Hepatocyte (in vitro differentiated cells): ENCODE measurements around the gene SEMA3G. TPM values are rescaled to one million over a fixed set of nuclear protein-coding genes. Genes with fewer than 3 reads are reported as not detected.

Experiments used
- DNase-seq: peaks from one replicate; pipeline ENCODE4 v3.0.0-alpha.2; 2016; ENCODE audit warnings: low spot score
- H2AFZ ChIP-seq: fragments of 200-600 bp; sonication (generic); 2 replicates; pipeline ENCODE4 v1.6.0; 2016; ENCODE audit warnings: antibody characterized with exemption, mild to moderate bottlenecking
- H3K27ac ChIP-seq: fragments of 200-600 bp; sonication (generic); 2 replicates; pipeline ENCODE4 v1.5.1; 2016; ENCODE audit warnings: mild to moderate bottlenecking
- H3K27me3 ChIP-seq: fragments of 200-600 bp; sonication (generic); 2 replicates; pipeline ENCODE4 v1.6.1; 2016
- H3K36me3 ChIP-seq: fragments of 200-600 bp; sonication (generic); replicated peaks from 2 replicates; pipeline ENCODE4 v1.5.1; 2016; ENCODE audit warnings: low read depth; ENCODE audit not compliant: insufficient read depth
- H3K4me1 ChIP-seq: fragments of 200-600 bp; sonication (generic); 2 replicates; pipeline ENCODE4 v1.5.1; 2016; ENCODE audit warnings: mild to moderate bottlenecking, moderate library complexity; ENCODE audit not compliant: insufficient read depth
- H3K4me2 ChIP-seq: fragments of 200-600 bp; sonication (generic); 2 replicates; pipeline ENCODE4 v1.6.0; 2016
- H3K4me3 ChIP-seq: fragments of 200-600 bp; sonication (generic); 2 replicates; pipeline ENCODE4 v1.5.1; 2016; ENCODE audit warnings: mild to moderate bottlenecking
- H3K79me2 ChIP-seq: fragments of 200-600 bp; sonication (generic); 2 replicates; pipeline ENCODE4 v1.6.0; 2017; ENCODE audit warnings: mild to moderate bottlenecking
- H3K9me2 ChIP-seq: fragments of 200-600 bp; sonication (generic); replicated peaks from 2 replicates; pipeline ENCODE4 v1.6.0; 2017; ENCODE audit warnings: mild to moderate bottlenecking; ENCODE audit not compliant: insufficient read depth
- H3K9me3 ChIP-seq: fragments of 200-600 bp; sonication (generic); 2 replicates; pipeline ENCODE4 v1.5.1; 2016; ENCODE audit warnings: low read depth, mild to moderate bottlenecking
- H4K20me1 ChIP-seq: fragments of 200-600 bp; sonication (generic); 2 replicates; pipeline ENCODE4 v1.6.0; 2016; ENCODE audit warnings: mild to moderate bottlenecking; ENCODE audit not compliant: insufficient read depth, poor library complexity, severe bottlenecking
- CTCF ChIP-seq: fragments of 200-600 bp; sonication (generic); IDR thresholded peaks from 2 replicates; pipeline ENCODE4 v1.5.1; 2016; ENCODE audit warnings: antibody characterized with exemption, mild to moderate bottlenecking; ENCODE audit not compliant: poor library complexity
- EZH2 ChIP-seq: fragments of 200-600 bp; sonication (generic); IDR thresholded peaks from 2 replicates; pipeline ENCODE4 v1.6.1; 2016; ENCODE audit warnings: antibody characterized with exemption, mild to moderate bottlenecking, borderline replicate concordance
- EZH2phosphoT487 ChIP-seq: fragments of 200-600 bp; sonication (generic); IDR thresholded peaks from one replicate; pipeline ENCODE4 v1.6.1; 2018; ENCODE audit warnings: antibody characterized with exemption, mild to moderate bottlenecking, low read depth, moderate library complexity; ENCODE audit not compliant: unreplicated experiment, severe bottlenecking
- WGBS: methylation state at CpG from one replicate; pipeline ENCODE4 v1.1.6; 2016; ENCODE audit warnings: low lambda C conversion rate; ENCODE audit errors: missing lambda C conversion rate; 5-methylcytosine and 5-hydroxymethylcytosine counted together
- polyA plus RNA-seq: library from polyadenylated mRNA; unstranded; fragments of >200 nt; fragmentation: Nextera tagmentation; extraction: Ambion mirVana; gene quantifications from 2 replicates; pipeline ENCODE4 v1.2.1, GENCODE V29; 2016
- total RNA-seq: library from RNA; depleted of rRNA; stranded (reverse); fragments of >200 nt; gene quantifications from 2 replicates; pipeline ENCODE4 v1.2.3, GENCODE V29; 2014

The SEMA3G gene
- total and polyA plus RNA-seq, 2 experiments from 2014 or later: 0.48 to 3.8 TPM

GRCh38 chr3:52438579-52439425 is 6.1 kb downstream of the SEMA3G start:
- H2AFZ ChIP-seq: no peak overlapping the region
- H3K4me2 ChIP-seq: no peak overlapping the region
- H4K20me1 ChIP-seq: no peaks in the 10 kb centered on the region
- H3K4me1 ChIP-seq: peaks cover 6% of the 10 kb centered on the region
- H3K79me2 ChIP-seq: no peaks in the 10 kb centered on the region
- DNase-seq: peak; percentile 2
- H3K4me3 ChIP-seq: no peak overlapping the region
- 91% methylated on average over 9 of the region's 9 CpGs for WGBS
- H3K9me3 ChIP-seq: no peaks in the 10 kb centered on the region
- TF ChIP-seq CTCF (no peak), EZH2 (no peak), EZH2phosphoT487 (no peak)
- H3K27me3 ChIP-seq: no peaks in the 10 kb centered on the region
- H3K9me2 ChIP-seq: no peaks in the 10 kb centered on the region
- H3K27ac ChIP-seq: no peak overlapping the region
- no peaks in the 10 kb centered on the region for H3K36me3 ChIP-seq

- Histone ChIP-seq H3K79me2 (no peaks in the 10 kb centered on the region), H3K36me3 (no peaks in the 10 kb centered on the region), H2AFZ (no peak overlapping the region), H3K4me1 (peaks cover 12% of the 10 kb centered on the region), H3K4me2 (no peak overlapping the region), H3K4me3 (no peak overlapping the region), H3K27me3 (no peaks in the 10 kb centered on the region), H4K20me1 (no peaks in the 10 kb centered on the region), H3K9me3 (no peaks in the 10 kb centered on the region), H3K9me2 (no peaks in the 10 kb centered on the region), H3K27ac (no peak overlapping the region)
- DNase-seq: no peak
- WGBS: 96% methylated on average over 6 of the region's 6 CpGs
- TF ChIP-seq EZH2phosphoT487: no peak
- TF ChIP-seq CTCF: no peak
- no peak for TF ChIP-seq EZH2
Observed at GRCh38 chr3:52438104-52438376, 6.9 kb downstream of the SEMA3G start.

DNA sequence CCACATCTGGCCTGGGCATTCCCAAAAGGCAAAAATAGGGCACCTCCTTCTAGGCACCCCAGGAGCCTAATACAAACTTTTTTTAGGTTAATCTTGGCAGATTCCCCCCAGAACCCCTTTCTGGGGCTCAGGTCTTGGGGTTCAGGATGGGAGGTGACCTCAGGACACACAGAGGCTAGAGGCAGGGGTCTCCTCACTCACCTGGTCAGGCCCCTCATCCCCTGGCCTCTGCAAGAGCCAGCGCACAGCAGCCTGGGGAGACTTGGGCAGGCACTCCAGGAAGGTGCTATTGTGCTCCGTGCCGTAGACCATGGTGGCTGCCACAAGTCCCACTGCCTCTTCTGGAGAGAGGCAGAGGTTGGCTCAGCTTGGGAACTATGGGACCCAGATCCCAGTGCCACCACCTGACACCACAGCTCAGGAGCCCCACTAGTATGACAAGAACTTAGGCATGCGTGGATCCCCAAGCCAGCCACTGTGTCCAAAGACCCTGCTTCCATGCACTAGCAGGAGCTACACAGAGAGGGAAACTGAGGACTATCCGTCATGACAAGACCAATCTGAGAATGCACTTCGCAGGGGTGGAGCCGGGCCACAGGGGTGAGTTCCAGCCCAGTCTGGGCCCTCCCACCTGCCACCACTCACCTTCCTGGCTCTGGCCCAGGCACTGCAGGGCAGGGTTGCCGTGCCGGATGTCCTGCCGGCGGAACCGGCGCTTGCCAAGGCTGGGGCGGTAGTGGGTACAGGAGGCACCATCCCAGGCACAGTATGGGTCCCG is 7.4 kb downstream of the SEMA3G start:
- Histone ChIP-seq H3K4me3 (no peak overlapping the region), H3K79me2 (no peaks in the 10 kb centered on the region), H2AFZ (no peak overlapping the region), H3K36me3 (no peaks in the 10 kb centered on the region), H3K9me3 (no peaks in the 10 kb centered on the region), H3K4me1 (peaks cover 12% of the 10 kb centered on the region), H3K27me3 (no peaks in the 10 kb centered on the region), H3K4me2 (no peak overlapping the region), H3K9me2 (no peaks in the 10 kb centered on the region), H3K27ac (no peak overlapping the region), H4K20me1 (no peaks in the 10 kb centered on the region)
- TF ChIP-seq EZH2: no peak
- TF ChIP-seq CTCF: no peak
- no peak for TF ChIP-seq EZH2phosphoT487
- 96% methylated on average over 14 of the region's 15 CpGs for WGBS
- peak; percentile 3 for DNase-seq
